Stomach smooth muscle (tissue), 2 donors: ENCODE results near the gene RAB9B.

Experiments used
- H3K27ac ChIP-seq: one replicate; pipeline ENCODE4 v1.7.0; 2013; ENCODE audit warnings: mild to moderate bottlenecking, low read length, inconsistent platforms
- H3K27me3 ChIP-seq, 2 donors: one replicate each; pipeline ENCODE4 v1.7.0; 2013; ENCODE audit warnings: low read length in 2 of 2; ENCODE audit not compliant: insufficient read depth in 2 of 2, control insufficient read depth in 1 of 2
- H3K36me3 ChIP-seq, 2 donors: one replicate each; pipeline ENCODE4 v1.7.0; 2013; ENCODE audit warnings: low read length in 2 of 2; ENCODE audit not compliant: control insufficient read depth in 2 of 2, insufficient read depth in 2 of 2
- H3K4me1 ChIP-seq: one replicate; pipeline ENCODE4 v1.7.0; 2013; ENCODE audit warnings: low read length; ENCODE audit not compliant: control insufficient read depth, insufficient read depth
- H3K4me3 ChIP-seq, 2 donors: one replicate each; pipeline ENCODE4 v1.7.0; 2013; ENCODE audit warnings: low read length in 2 of 2
- H3K9ac ChIP-seq, 2 donors: one replicate each; pipeline ENCODE4 v1.7.0; 2013; ENCODE audit warnings: low read length in 2 of 2, mild to moderate bottlenecking in 1 of 2
- H3K9me3 ChIP-seq, 2 donors: one replicate each; pipeline ENCODE4 v1.7.0; 2013; ENCODE audit warnings: low read length in 2 of 2; ENCODE audit not compliant: control insufficient read depth in 2 of 2
- donor health status: healthy.
- donor health status: Pancreatic carcinoma.

The RAB9B gene

GRCh38 chrX:103811858-103812257 lies 20.2 kb downstream of the RAB9B start:
- H3K27ac ChIP-seq = no peak overlapping the region
- H3K4me1 ChIP-seq = no peaks in the 10 kb centered on the region
- no peaks in the 10 kb centered on the region for H3K9me3 ChIP-seq
- no peak overlapping the region for H3K9ac ChIP-seq
- peaks cover 0 to 19% of the 10 kb centered on the region in 2 donors for H3K27me3 ChIP-seq
- no peaks in the 10 kb centered on the region for H3K36me3 ChIP-seq
- H3K4me3 ChIP-seq = no peak overlapping the region

GRCh38 chrX:103806862-103807474 lies 25.1 kb downstream of the RAB9B start:
- peaks cover 0 to 15% of the 10 kb centered on the region in 2 donors for H3K27me3 ChIP-seq
- no peaks in the 10 kb centered on the region for H3K4me1 ChIP-seq
- no peaks in the 10 kb centered on the region for H3K36me3 ChIP-seq
- no peak overlapping the region for H3K9ac ChIP-seq
- no peak overlapping the region for H3K4me3 ChIP-seq
- H3K9me3 ChIP-seq = no peaks in the 10 kb centered on the region
- no peak overlapping the region for H3K27ac ChIP-seq

GRCh38 chrX:103805860-103806259 lies 26.2 kb downstream of the RAB9B start:
- no peak overlapping the region for H3K9ac ChIP-seq
- H3K27ac ChIP-seq = no peak overlapping the region
- H3K4me1 ChIP-seq = no peaks in the 10 kb centered on the region
- no peak overlapping the region for H3K4me3 ChIP-seq
- H3K9me3 ChIP-seq = no peaks in the 10 kb centered on the region
- no peaks in the 10 kb centered on the region for H3K36me3 ChIP-seq
- H3K27me3 ChIP-seq = peaks cover 0 to 17% of the 10 kb centered on the region in 2 donors

GRCh38 chrX:103800318-103800717 lies 31.7 kb downstream of the RAB9B start:
- H3K4me3 ChIP-seq = no peak overlapping the region
- no peak overlapping the region for H3K27ac ChIP-seq
- H3K27me3 ChIP-seq = peaks cover 0 to 3% of the 10 kb centered on the region in 2 donors

GRCh38 chrX:103797691-103798090 lies 34.4 kb downstream of the RAB9B start:
- Histone ChIP-seq H3K27me3 (peaks cover 0 to 9% of the 10 kb centered on the region in 2 donors), H3K9me3 (no peaks in the 10 kb centered on the region), H3K4me1 (no peaks in the 10 kb centered on the region), H3K9ac (no peak overlapping the region), H3K36me3 (no peaks in the 10 kb centered on the region), H3K27ac (no peak overlapping the region), H3K4me3 (no peak overlapping the region)

More at GRCh38 chrX:103800318-103800717, 31.7 kb downstream of the RAB9B start:
- Histone ChIP-seq H3K9ac (no peak overlapping the region), H3K4me1 (no peaks in the 10 kb centered on the region), H3K9me3 (no peaks in the 10 kb centered on the region), H3K36me3 (no peaks in the 10 kb centered on the region)

- H3K4me1 ChIP-seq = no peaks in the 10 kb centered on the region
- peaks cover 0 to 8% of the 10 kb centered on the region in 2 donors for H3K27me3 ChIP-seq
- H3K9me3 ChIP-seq = no peaks in the 10 kb centered on the region
- no peak overlapping the region for H3K9ac ChIP-seq
- H3K4me3 ChIP-seq = no peak overlapping the region
- no peaks in the 10 kb centered on the region for H3K36me3 ChIP-seq
- H3K27ac ChIP-seq = no peak overlapping the region
Observed at GRCh38 chrX:103794119-103794518, 37.9 kb downstream of the RAB9B start.

- H3K4me3 ChIP-seq = no peak overlapping the region
- H3K36me3 ChIP-seq = no peaks in the 10 kb centered on the region
- no peaks in the 10 kb centered on the region for H3K4me1 ChIP-seq
- no peak overlapping the region for H3K27ac ChIP-seq
- H3K27me3 ChIP-seq = peaks cover 0 to 8% of the 10 kb centered on the region in 2 donors
- no peak overlapping the region for H3K9ac ChIP-seq
- H3K9me3 ChIP-seq = no peaks in the 10 kb centered on the region
Observed at GRCh38 chrX:103793545-103793940, 38.5 kb downstream of the RAB9B start.

- no peak overlapping the region for H3K27ac ChIP-seq
- H3K36me3 ChIP-seq = no peaks in the 10 kb centered on the region
- peaks cover 0 to 8% of the 10 kb centered on the region in 2 donors for H3K27me3 ChIP-seq
- H3K9ac ChIP-seq = no peak overlapping the region
- no peaks in the 10 kb centered on the region for H3K9me3 ChIP-seq
- H3K4me1 ChIP-seq = no peaks in the 10 kb centered on the region
- no peak overlapping the region for H3K4me3 ChIP-seq
Observed at GRCh38 chrX:103792916-103793544, 39.0 kb downstream of the RAB9B start.

GRCh38 chrX:103791826-103792485 lies 40.1 kb downstream of the RAB9B start:
- no peak overlapping the region for H3K9ac ChIP-seq
- H3K9me3 ChIP-seq = no peaks in the 10 kb centered on the region
- peaks cover 0 to 8% of the 10 kb centered on the region in 2 donors for H3K27me3 ChIP-seq
- H3K4me3 ChIP-seq = no peak overlapping the region
- H3K36me3 ChIP-seq = no peaks in the 10 kb centered on the region
- H3K27ac ChIP-seq = no peak overlapping the region
- H3K4me1 ChIP-seq = no peaks in the 10 kb centered on the region

GRCh38 chrX:103791228-103791627 lies 40.8 kb downstream of the RAB9B start:
- no peak overlapping the region for H3K9ac ChIP-seq
- no peaks in the 10 kb centered on the region for H3K9me3 ChIP-seq
- no peak overlapping the region for H3K4me3 ChIP-seq
- H3K36me3 ChIP-seq = no peaks in the 10 kb centered on the region
- no peak overlapping the region for H3K27ac ChIP-seq
- peaks cover 0 to 10% of the 10 kb centered on the region in 2 donors for H3K27me3 ChIP-seq
- no peaks in the 10 kb centered on the region for H3K4me1 ChIP-seq

GRCh38 chrX:103789004-103789403 lies 43.1 kb downstream of the RAB9B start:
- Histone ChIP-seq H3K9ac (no peak overlapping the region), H3K4me3 (no peak overlapping the region), H3K27ac (no peak overlapping the region), H3K27me3 (peaks cover 0 to 10% of the 10 kb centered on the region in 2 donors), H3K4me1 (no peaks in the 10 kb centered on the region), H3K36me3 (no peaks in the 10 kb centered on the region), H3K9me3 (no peaks in the 10 kb centered on the region)
